ENCODE measurements around the gene CMTM1.

The CMTM1 gene

GRCh38 chr16:66566051-66566901 lies at the start of gene CMTM1:
CMTM1 (plus strand) TSS chr16:66566439; CDS start chr16:66566514, 75 bp downstream.
- H3K4me3 Mint-ChIP-seq = no peak within 1 kb of the TSS
- H3K27ac Mint-ChIP-seq = peak within 1 kb of the TSS; percentile 50
- no peak for ATAC-seq
- H3K4me1 Mint-ChIP-seq = peaks cover 36% of the 10 kb centered on the region
- H3K9me3 Mint-ChIP-seq = no peaks in the 10 kb centered on the region
- H3K36me3 Mint-ChIP-seq = peaks cover 89% of the 10 kb centered on the region
- no peak for DNase-seq (ENCODE audit: low spot score in 2 of 2)

- DNase-seq (ENCODE audit: low spot score in 2 of 2) (no peak), ATAC-seq (no peak)
- H3K36me3 Mint-ChIP-seq = peaks cover 7% of the 10 kb centered on the region
- peaks cover 65% of the 10 kb centered on the region for H3K4me1 Mint-ChIP-seq
- peak overlapping the region; percentile 98 for H3K27ac Mint-ChIP-seq
- H3K9me3 Mint-ChIP-seq = no peaks in the 10 kb centered on the region
- H3K4me3 Mint-ChIP-seq = peak overlapping the region; percentile 86
These were observed 49.8 kb upstream of the CMTM1 start for GRCh38 chr16:66516509-66516807.

- Mint-ChIP-seq H3K4me3 (peak overlapping the region; percentile 86), H3K9me3 (no peaks in the 10 kb centered on the region), H3K4me1 (peaks cover 67% of the 10 kb centered on the region), H3K27ac (peak overlapping the region; percentile 98), H3K36me3 (peaks cover 13% of the 10 kb centered on the region)
- DNase-seq (ENCODE audit: low spot score in 2 of 2) (peak; percentile 62 to 91), ATAC-seq (peak; percentile 93)
These were observed 49.2 kb upstream of the CMTM1 start for GRCh38 chr16:66516808-66517585.

- Mint-ChIP-seq H3K4me1 (peaks cover 72% of the 10 kb centered on the region), H3K27ac (peak overlapping the region; percentile 98), H3K9me3 (no peaks in the 10 kb centered on the region), H3K36me3 (peaks cover 20% of the 10 kb centered on the region), H3K4me3 (peak overlapping the region; percentile 86)
- ATAC-seq = no peak
- no peak for DNase-seq (ENCODE audit: low spot score in 2 of 2)
These were observed 48.5 kb upstream of the CMTM1 start for GRCh38 chr16:66517586-66518263.

GRCh38 chr16:66519482-66520373 lies 46.5 kb upstream of the CMTM1 start:
- Mint-ChIP-seq H3K4me3 (peak overlapping the region; percentile 64), H3K4me1 (peaks cover 88% of the 10 kb centered on the region), H3K36me3 (peaks cover 20% of the 10 kb centered on the region), H3K9me3 (no peaks in the 10 kb centered on the region), H3K27ac (peak overlapping the region; percentile 98)
- peak in 1 of 2 donors; percentile 49 for DNase-seq (ENCODE audit: low spot score in 2 of 2)
- ATAC-seq = no peak

GRCh38 chr16:66520406-66521170 lies 45.7 kb upstream of the CMTM1 start:
- no peak for DNase-seq (ENCODE audit: low spot score in 2 of 2)
- no peaks in the 10 kb centered on the region for H3K9me3 Mint-ChIP-seq

GRCh38 chr16:66521252-66521713 lies 45.0 kb upstream of the CMTM1 start:
- H3K4me3 Mint-ChIP-seq = peak overlapping the region; percentile 64
- ATAC-seq = no peak
- peaks cover 20% of the 10 kb centered on the region for H3K36me3 Mint-ChIP-seq
- peak overlapping the region; percentile 98 for H3K27ac Mint-ChIP-seq
- peaks cover 88% of the 10 kb centered on the region for H3K4me1 Mint-ChIP-seq
- H3K9me3 Mint-ChIP-seq = no peaks in the 10 kb centered on the region
- no peak for DNase-seq (ENCODE audit: low spot score in 2 of 2)

More at GRCh38 chr16:66520406-66521170, 45.7 kb upstream of the CMTM1 start:
- no peak for ATAC-seq
- Mint-ChIP-seq H3K4me3 (peak overlapping the region; percentile 64), H3K4me1 (peaks cover 89% of the 10 kb centered on the region), H3K27ac (peak overlapping the region; percentile 98), H3K36me3 (peaks cover 20% of the 10 kb centered on the region)

- DNase-seq (ENCODE audit: low spot score in 2 of 2) = peak; percentile 82 to 99
- Mint-ChIP-seq H3K27ac (peak overlapping the region; percentile 98), H3K4me3 (peak overlapping the region; percentile 64), H3K36me3 (peaks cover 16% of the 10 kb centered on the region), H3K9me3 (no peaks in the 10 kb centered on the region), H3K4me1 (peaks cover 79% of the 10 kb centered on the region)
- ATAC-seq = peak; percentile 96
These were observed 44.1 kb upstream of the CMTM1 start for GRCh38 chr16:66521951-66522771.

GRCh38 chr16:66522816-66523590 lies 43.2 kb upstream of the CMTM1 start:
- Mint-ChIP-seq H3K4me3 (peak overlapping the region; percentile 64), H3K36me3 (peaks cover 14% of the 10 kb centered on the region), H3K27ac (peak overlapping the region; percentile 98), H3K4me1 (peaks cover 71% of the 10 kb centered on the region), H3K9me3 (no peaks in the 10 kb centered on the region)
- DNase-seq (ENCODE audit: low spot score in 2 of 2) (no peak), ATAC-seq (no peak)

GRCh38 chr16:66523861-66524354 lies 42.3 kb upstream of the CMTM1 start:
- Mint-ChIP-seq H3K4me1 (peaks cover 65% of the 10 kb centered on the region), H3K9me3 (no peaks in the 10 kb centered on the region), H3K4me3 (peak overlapping the region; percentile 64), H3K36me3 (peaks cover 14% of the 10 kb centered on the region), H3K27ac (peak overlapping the region; percentile 98)
- ATAC-seq (no peak), DNase-seq (ENCODE audit: low spot score in 2 of 2) (peak in 1 of 2 donors; percentile 62)

- peak in 1 of 2 donors; percentile 62 for DNase-seq (ENCODE audit: low spot score in 2 of 2)
- H3K36me3 Mint-ChIP-seq = peaks cover 14% of the 10 kb centered on the region
- H3K4me3 Mint-ChIP-seq = peak overlapping the region; percentile 64
- peaks cover 63% of the 10 kb centered on the region for H3K4me1 Mint-ChIP-seq
- H3K9me3 Mint-ChIP-seq = no peaks in the 10 kb centered on the region
- peak overlapping the region; percentile 98 for H3K27ac Mint-ChIP-seq
- ATAC-seq = no peak
These were observed 41.6 kb upstream of the CMTM1 start for GRCh38 chr16:66524601-66525164.
